GM12891 (cell line): ENCODE results near the gene MACROH2A1.

Experiments
- PAX5 ChIP-seq: IDR thresholded peaks from 2 replicates; pipeline ENCODE4 v1.6.1; 2011; ENCODE audit warnings: low read length, moderate library complexity, mild to moderate bottlenecking; ENCODE audit not compliant: insufficient read depth, severe bottlenecking
- POLR2AphosphoS5 ChIP-seq: IDR thresholded peaks from 2 replicates; pipeline ENCODE4 v1.6.1; 2011; ENCODE audit warnings: low read depth, low read length, control low read depth

DNA sequence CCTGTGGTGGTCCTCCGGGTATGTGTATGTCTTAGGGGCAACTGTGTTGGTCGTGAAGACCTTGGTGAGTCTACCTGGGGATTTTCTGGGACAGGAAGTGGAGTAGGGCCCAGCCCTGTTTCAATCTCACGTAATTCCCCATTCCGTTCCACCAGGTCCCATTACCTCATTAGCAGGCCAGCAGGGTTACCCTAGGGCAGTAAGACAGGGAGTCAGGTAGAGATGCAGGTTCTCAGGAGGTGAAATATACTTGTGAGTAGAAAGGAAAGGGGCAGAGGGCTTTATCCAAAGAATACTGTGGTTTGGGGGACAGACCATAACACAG is 56.5 kb downstream of the MACROH2A1 start:
- TF ChIP-seq POLR2AphosphoS5 (no peak), PAX5 (no peak)
